GM10266 (cell line): Measurements from ENCODE around the gene GMDS.

Experiments used
- DNase-seq: peaks from one replicate; pipeline ENCODE4 v3.0.0; 2012; ENCODE audit errors: extremely low spot score
- TF ChIP-seq, protein P1 (sequence below): IDR thresholded peaks from 2 replicates; pipeline ENCODE4 v1.5.1; 2012; ENCODE audit warnings: mild to moderate bottlenecking, low read depth; ENCODE audit not compliant: control insufficient read depth, insufficient read depth; ENCODE audit errors: missing control alignments

GMDS gene

DNA sequence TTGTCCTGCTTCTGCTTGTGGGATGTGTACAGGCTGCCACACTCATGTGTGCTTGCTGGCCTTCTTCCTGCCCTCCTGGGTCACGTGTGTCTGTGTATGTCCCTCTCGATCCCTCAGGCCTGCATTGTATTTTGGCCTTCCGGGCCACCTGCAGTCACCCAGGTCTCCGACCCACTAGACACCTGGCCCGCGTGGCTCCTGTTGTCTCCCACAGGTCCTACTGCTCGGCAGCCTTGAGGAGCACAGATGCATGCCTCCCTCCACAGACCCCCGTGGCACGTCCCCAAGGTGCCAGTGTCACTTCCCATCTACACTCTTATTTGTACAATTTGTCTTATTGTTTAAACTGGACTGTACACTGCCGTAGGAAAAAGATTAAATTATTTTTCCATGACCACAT is 592.6 kb downstream of the GMDS start:
- TF ChIP-seq, protein P1, sequence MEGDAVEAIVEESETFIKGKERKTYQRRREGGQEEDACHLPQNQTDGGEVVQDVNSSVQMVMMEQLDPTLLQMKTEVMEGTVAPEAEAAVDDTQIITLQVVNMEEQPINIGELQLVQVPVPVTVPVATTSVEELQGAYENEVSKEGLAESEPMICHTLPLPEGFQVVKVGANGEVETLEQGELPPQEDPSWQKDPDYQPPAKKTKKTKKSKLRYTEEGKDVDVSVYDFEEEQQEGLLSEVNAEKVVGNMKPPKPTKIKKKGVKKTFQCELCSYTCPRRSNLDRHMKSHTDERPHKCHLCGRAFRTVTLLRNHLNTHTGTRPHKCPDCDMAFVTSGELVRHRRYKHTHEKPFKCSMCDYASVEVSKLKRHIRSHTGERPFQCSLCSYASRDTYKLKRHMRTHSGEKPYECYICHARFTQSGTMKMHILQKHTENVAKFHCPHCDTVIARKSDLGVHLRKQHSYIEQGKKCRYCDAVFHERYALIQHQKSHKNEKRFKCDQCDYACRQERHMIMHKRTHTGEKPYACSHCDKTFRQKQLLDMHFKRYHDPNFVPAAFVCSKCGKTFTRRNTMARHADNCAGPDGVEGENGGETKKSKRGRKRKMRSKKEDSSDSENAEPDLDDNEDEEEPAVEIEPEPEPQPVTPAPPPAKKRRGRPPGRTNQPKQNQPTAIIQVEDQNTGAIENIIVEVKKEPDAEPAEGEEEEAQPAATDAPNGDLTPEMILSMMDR = no peak
- DNase-seq = no peak

DNA sequence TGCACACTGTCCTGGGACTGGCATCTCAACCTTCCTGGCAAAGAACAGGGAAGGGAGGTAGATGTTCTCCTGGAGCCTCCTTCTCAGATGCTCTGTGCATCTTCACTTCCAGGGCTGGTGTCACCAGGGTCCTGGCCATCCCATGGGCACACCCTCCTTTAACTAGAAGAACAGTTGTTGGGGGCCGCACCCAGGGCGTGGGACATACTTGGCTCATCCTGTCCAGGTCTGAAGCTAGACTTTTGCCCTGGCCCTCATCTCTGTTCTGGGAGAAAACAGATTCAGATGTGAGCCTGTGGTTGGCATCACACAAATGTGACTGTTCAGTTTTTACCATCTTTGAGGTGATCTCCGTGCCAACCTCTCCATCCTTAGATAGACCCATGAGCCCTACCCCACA is 594.0 kb downstream of the GMDS start:
- no peak for DNase-seq
- TF ChIP-seq, protein P1 = no peak

DNA sequence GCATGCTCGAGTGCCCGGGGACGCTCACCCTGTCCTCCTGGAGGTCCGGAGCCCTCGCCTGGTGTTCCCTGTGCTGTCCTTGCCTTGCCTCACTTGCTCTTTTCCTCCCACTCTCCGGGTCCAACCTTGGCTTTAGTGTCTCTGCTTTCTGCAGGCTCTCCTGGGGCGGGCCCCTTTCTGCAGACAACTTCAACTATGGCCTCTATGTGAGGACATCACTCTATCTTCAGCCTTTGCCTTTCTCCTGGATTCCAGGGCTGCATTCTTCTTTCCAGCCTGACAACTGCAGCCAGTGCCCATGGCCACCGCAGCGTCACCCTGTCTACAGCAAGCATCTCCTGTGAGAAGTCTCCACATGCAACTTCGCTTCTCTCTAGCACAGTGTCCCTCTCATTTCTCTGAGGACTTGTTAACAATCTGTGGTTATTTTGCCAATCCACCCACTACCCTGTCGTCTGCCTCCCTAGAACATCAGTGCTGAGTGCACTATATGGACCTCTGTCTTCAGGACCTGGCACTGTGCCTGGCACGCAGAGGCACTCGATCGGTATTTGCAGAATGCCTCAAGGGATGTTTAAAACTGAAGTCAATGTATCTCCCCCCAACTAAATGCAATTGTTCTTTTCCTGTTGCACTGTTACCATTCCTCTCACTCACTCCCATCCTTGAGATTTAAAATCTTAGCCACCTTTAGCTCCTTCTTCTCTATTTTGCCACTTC is 599.8 kb downstream of the GMDS start:
- no peak for DNase-seq
- TF ChIP-seq, protein P1 = no peak

DNA sequence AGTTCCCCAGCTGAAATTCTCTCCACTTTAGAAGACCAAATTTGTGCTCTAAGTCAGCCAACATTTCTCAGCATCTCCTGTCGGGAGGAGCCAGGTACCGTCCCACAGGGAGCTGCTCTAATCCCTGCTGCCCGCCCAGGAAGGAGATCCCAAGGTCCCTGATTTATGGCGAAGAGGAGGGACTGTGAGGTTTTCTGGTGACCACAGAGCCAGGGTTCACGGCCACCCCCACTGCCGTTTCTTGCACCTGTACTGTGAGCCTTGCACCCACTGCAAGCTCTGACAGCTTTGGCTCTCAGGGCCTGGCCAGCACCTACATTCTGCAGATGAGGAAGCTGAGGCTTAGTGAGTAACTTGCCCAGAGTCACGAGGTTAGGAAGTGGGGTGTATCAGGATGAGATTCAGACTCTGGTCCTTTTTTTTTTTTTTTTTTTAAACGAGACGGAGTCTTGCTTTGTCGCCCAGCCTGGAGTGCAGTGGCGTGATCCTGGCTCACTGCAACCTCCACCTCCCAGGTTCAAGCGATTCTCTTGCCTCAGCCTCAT is 600.8 kb downstream of the GMDS start:
- DNase-seq = no peak
- TF ChIP-seq, protein P1 = no peak

DNA sequence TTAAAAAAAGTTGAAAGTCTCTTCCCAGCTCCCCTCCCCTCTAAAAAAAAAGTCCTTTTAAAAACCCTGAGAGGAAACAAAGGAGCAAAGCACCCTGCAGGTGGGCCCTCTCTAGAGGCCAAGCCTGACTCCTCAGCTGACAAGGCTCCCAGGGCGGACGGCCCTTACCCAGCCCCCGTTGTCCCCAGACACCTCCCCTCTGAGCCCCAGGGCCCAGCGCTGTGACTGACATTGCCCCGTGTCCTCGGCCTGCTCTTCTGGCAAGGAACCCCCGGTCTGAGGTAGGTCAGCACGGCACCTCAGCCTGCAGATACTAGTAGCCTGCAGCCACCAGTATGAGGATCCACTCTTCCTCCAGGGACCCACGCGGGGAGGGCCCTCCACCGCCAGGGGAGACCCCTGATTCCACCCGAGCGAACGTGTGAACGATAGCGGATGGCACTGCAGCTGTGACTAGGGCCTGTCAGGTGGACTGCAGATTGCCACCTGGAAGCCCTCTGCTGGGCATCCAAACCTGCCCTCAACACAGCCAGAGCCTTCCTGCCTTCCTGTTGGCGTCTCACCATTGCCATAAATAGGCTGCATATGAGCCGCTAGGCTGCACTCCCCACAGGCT is 601.5 kb downstream of the GMDS start:
- DNase-seq = no peak
- TF ChIP-seq, protein P1 = no peak

DNA sequence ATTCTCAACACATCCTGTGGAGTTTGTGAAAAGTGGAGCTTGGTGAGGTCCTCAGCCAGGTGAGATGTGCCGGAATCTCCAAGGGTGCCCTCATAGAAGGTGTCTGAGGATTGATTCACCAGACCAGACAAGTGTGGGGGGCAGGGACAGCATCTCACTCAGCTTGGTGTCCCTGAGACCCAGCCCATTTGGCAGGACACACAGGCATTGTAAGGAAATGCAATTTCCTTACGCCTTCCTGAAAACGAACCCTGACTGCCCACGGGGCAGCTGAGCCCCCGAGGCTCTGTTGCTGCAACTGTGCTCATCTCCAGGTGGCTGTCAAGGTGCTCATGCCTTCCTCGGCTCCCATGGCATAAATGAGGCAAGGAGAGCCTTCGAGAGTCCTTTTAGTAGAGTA is 602.3 kb downstream of the GMDS start:
- TF ChIP-seq, protein P1 = no peak
- no peak for DNase-seq

DNA sequence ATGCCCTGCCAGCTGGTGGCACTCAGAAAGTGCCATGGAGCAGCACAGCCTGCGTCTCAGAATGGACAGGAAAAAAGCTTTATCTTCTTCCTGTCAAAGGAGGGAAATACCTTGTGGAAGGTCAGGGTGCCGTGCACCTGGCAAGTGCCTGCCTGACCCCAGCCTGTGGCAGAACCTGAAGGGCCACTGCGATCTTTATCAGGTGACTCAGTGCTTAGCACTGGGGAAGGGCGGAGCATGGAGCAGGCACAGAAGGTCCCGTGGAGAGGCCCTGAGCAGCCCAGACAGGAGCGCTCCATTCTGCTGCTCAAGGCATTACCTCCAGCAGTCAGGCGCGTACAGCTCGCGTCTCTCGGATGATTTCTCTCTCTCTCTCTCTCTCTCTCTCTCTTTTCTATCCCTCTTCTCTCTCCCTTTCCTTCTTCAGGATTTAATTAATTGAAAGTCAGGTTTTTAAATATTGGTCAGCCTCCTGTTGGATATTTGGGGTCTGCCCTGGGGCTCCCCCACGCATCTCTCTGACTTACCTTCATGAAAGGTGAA is 604.0 kb downstream of the GMDS start:
- TF ChIP-seq, protein P1 = no peak
- no peak for DNase-seq
